GM18505 (cell line): ENCODE data around the gene SIRT5.

Source experiments
- ATAC-seq: cut with Tn5 transposase; IDR thresholded peaks from one replicate; pipeline ENCODE4 v1.9.1; 2021; ENCODE audit not compliant: unreplicated experiment
- POLR2A ChIP-seq: IDR thresholded peaks from 4 replicates; pipeline ENCODE4 v1.6.1; 2011; ENCODE audit warnings: borderline replicate concordance; ENCODE audit not compliant: insufficient read depth, insufficient read length; ENCODE audit errors: extremely low read depth

Gene SIRT5

DNA sequence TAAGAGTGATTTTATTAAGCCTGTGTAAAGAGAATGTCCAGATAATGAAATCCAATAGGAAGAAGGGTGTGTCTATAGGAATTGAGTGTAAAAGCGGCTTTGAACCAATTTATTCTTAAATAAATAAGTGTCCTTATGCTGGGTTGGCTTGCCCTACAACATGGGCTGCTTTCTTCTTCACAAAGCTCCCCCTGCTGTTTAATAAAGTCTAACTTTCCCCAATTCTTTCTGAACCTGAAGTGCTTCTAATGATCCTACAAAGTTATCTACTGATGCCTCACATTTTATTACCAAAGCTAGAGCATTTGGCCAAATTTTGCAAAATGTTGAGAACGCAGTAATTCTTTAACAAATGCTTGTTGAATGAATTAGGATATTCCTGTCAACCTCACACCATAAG, 36.3 kb upstream of the SIRT5 start:
- no peak for ATAC-seq
- TF ChIP-seq POLR2A = no peak

DNA sequence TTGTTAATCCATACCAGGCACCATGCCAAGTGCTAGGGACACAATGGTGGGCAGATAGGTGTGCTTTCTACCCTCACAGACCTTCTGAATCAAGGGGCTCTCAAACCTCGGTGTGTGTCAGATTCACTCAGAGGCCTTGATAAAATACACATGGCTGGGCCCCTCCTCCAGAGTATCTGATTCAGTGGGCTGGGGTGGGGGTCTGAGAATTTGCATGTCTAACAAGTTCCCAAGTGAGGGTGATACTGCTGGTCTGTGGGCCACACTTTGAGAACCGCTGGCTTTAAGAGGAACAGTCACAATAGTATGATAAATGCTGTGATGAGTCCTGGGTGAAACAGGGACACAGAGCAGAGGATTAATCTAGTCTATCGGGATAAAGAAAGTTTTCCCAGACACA, 35.8 kb upstream of the SIRT5 start:
- ATAC-seq = no peak
- no peak for TF ChIP-seq POLR2A

GRCh38 chr6:13539572-13539971, 34.8 kb upstream of the SIRT5 start:
- no peak for TF ChIP-seq POLR2A
- ATAC-seq = no peak

DNA sequence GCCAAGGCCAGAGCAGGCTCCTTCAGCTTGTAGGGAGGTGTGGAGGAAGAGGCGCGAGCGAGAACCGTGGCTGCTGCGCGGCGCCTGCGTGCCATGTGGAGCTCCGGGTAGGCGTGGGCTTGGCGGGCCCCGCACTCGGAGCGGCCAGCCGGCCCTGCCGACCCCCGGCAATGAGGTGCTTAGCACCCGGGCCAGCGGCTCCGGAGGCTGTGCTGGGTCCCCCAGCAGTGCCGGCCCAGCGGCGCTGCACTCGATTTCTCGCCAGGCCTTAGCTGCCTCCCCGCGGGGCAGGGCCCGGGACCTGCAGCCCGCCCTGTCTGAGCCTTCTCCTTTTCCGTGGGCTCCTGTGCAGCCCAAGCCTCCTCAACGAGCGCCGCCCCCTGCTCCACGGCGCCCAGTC, 32.9 kb upstream of the SIRT5 start:
- TF ChIP-seq POLR2A = no peak
- no peak for ATAC-seq

DNA sequence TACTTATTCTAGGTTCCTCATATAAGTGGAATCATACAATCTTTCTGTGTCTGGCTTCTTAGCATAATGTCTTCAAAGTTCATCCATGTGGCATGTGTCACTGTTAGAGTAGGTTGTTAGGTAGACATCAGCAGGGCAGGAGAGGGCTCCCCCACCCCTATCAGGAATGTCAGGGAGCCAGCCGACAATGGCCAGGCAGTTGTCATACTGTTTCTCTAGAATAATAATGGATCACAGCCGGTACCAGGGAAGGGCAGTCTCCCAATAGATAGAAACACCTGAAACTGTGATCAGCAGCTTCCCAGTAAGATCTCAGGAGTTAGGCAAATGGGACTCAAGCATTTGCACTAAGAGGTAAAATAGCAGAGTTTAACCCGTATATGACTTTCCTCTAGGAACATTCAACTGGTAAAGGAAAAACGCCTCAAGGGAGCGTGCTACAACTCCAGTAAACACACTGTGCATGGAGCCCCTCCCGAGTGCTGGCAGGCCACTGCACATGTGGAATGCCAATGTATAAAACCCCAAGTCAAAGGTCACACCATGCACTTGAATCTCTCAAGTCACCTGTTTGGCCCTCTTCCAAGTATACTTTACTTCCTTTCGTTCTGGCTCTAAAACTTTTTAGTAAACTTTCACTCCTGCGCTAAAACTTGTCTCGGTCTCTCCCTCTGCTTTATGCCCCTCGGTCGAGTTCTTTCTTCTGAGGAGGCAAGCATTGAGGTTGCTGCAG, 29.8 kb upstream of the SIRT5 start:
- TF ChIP-seq POLR2A = no peak
- ATAC-seq = no peak

DNA sequence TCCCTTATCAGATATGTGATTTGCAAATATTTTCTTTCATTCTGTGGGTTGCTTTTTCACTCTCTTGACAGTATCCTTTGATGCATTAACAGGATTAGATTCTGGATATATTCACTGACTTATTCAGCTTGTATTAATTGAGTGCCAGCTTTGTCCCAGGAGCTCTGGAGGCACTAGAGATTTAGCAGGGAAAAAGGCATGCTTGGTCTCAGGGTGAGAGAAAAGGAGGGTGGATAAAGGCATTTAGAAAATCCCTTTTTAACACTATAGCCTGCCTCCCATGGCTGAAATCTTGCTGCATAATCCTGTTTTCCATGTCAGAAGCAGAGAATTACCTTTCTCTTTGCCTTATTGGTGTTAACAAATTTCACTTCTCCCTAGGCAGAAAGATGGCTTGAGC, 28.5 kb upstream of the SIRT5 start:
- no peak for TF ChIP-seq POLR2A
- no peak for ATAC-seq

DNA sequence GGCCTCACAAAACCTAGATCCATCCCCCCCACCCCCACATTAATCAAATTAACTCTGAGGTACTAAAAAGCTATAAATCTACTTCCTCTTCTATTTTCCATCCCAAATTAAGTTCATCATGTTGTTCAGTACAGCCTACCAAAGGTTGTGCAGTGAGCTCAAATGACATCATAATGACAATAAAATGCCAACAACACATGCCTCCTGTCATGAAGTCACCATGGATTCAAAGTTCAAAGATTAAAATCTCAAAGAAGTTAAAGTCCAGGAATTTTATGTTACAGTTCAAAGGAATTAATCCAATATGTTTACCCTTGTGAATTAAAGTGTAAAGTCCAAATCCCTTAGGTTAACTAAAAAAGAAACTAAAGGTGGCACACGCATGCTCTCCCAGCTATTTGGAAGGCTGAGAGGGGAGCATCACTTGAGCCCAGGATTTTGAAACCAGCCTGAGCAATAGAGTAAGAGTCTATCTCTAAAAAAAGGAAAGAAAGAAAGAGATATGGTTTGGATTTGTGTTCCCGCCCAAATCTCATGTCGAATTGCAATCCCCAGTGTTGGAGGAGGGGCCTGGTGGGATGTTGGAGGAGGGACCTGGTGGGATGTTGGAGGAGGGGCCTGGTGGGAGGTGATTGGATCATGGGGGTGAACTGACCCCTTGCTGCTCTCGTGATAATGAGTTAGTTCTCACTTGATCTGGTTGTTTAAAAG, 25.7 kb upstream of the SIRT5 start:
- no peak for TF ChIP-seq POLR2A
- no peak for ATAC-seq

GRCh38 chr6:13550656-13551055, 23.7 kb upstream of the SIRT5 start:
- no peak for ATAC-seq
- no peak for TF ChIP-seq POLR2A

GRCh38 chr6:13553646-13554045, 20.8 kb upstream of the SIRT5 start:
- TF ChIP-seq POLR2A = no peak
- no peak for ATAC-seq

- TF ChIP-seq POLR2A = no peak
- no peak for ATAC-seq
These were observed 19.5 kb upstream of the SIRT5 start for GRCh38 chr6:13554929-13555333.

GRCh38 chr6:13557841-13558240, 16.6 kb upstream of the SIRT5 start:
- no peak for ATAC-seq

DNA sequence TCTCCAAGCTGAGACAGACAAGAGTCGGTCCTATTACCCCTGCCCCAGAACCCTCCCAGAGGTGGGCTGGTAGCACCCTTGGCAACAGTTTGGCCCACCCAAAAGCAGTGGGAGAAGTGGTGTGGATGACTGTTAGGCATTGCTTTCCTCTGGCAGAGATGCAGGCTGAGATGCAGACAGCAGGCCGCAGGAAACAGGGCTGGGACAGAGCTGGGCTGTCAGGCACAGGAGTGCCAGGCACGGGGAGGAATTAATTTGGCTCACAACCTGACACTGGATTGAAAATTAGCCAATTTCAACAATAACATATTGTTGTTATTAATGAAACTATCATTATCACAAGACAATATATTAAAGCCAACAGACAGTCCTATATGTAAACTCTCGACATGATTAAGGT, 15.7 kb upstream of the SIRT5 start:
- TF ChIP-seq POLR2A = no peak

More at GRCh38 chr6:13557841-13558240, 16.6 kb upstream of the SIRT5 start:
- no peak for TF ChIP-seq POLR2A

DNA sequence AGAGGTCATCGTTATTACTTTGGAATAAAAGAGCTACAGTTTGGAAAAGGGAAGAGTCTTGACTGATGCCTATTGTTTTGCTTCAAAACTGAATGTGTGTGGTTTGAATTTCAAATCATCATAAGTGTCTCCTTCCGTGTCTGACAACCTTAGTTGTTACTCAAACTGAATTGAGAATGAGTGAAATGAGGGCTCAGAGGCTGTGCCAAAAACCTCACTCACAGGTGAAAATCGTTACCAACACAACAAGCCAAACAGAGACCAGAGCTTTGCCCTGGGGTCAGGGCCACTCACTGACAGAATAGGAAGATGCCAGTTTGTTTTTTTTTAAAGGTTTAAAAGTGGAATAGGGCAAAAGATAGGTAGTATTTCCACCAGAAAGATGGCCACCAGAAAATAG, 15.2 kb upstream of the SIRT5 start:
- TF ChIP-seq POLR2A = no peak
- ATAC-seq = no peak

More for the DNA sequence above, 15.7 kb upstream of the SIRT5 start:
- no peak for ATAC-seq

DNA sequence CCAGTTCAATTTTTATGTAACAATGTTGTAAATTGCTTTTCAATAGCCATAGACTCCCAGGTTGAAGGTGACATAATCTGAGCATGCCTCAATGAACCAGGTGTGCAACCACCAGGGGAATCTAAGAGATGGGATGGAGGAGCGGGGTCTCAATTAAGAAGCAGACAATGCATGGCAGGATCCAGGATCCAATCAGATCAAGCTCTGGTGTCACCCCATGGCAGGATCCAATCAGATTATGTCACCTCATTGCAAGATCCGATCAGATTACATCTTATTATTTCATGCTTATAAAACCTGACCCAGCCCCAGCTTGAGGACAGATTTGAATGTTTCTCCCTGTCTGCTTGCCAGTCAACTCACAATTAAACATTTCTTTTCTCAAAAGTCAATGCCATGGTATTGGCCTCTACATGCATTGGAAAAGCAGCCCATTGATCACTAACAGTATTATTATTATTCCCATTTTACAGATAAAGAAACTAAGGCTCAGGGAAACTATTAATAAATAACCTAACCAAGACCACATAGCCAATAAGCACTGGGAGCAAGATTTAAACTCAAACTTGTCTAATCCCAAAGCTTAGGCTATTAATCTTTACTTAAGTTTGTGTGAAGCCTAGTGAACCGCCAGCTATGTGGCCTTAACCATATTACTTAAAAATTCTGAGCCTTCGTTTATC, 14.3 kb upstream of the SIRT5 start:
- no peak for ATAC-seq
- TF ChIP-seq POLR2A = no peak
